Measurements from ENCODE around the gene PEAK1. TPM values are rescaled to one million over a fixed set of nuclear protein-coding genes. Genes with fewer than 3 reads are reported as not detected.

PEAK1 gene
- total and polyA plus RNA-seq, 10 of the 15 experiments (the other 5 are each of a cell fraction or from before 2014, with no cell fraction given) = 0.62 to 24.2 (median 11.2) TPM

DNA sequence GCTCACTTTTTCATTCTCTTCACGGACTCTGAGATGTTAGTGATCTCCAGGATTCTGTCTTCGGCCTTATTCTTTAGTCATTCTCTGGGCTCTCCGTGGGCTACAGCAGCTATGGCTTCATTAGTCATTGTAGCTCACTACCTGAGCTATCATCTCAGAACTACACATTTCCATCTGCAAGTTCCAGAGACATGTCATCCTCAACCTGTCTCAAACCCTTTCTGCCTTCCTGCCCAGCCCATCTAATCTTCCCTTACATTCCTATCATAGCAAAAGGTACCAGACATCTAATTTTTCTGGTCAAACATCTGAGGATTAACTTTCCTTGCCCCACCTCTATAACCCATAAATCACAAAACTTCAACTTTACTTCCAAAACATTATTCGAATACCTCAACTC is 362.2 kb downstream of the PEAK1 start:
- Histone ChIP-seq H3K4me2 (ENCODE audit: control insufficient read depth, insufficient read depth) (no peak overlapping the region), H3K9me3 (replicated peaks; ENCODE audit: control insufficient read depth, insufficient read depth, low read length) (no peaks in the 10 kb centered on the region), H3K4me1 (ENCODE audit: control insufficient read depth, insufficient read depth, low read length) (peaks cover 10% of the 10 kb centered on the region), H3K9ac (ENCODE audit: control insufficient read depth, insufficient read depth, low read length) (no peak overlapping the region), H2AFZ (ENCODE audit: control insufficient read depth, low read depth, low read length) (no peak overlapping the region), H3K79me2 (ENCODE audit: control insufficient read depth, insufficient read depth, low read length) (peaks cover 19% of the 10 kb centered on the region), H4K20me1 (ENCODE audit: control insufficient read depth, insufficient read depth) (no peaks in the 10 kb centered on the region), H3K4me3 (no peak overlapping the region), H3K36me3 (ENCODE audit: control insufficient read depth in 2 of 2, insufficient read depth in 2 of 2, low read length in 1 of 2) (no peaks in the 10 kb centered on the region), H3K27me3 (replicated peaks in 1 of 2; ENCODE audit: control insufficient read depth in 2 of 2, insufficient read depth in 2 of 2, low read length in 1 of 2) (no peaks in the 10 kb centered on the region), H3K27ac (ENCODE audit: control insufficient read depth, insufficient read depth) (no peak overlapping the region)
- ChIA-PET POLR2A (interaction anchor here (1.4 kb wide), 1 partner anchor 9 kb away, joined by 4 read pairs; no protein-coding TSS in a partner anchor), SMC1A (ENCODE audit: uncharacterized antibody, unreplicated experiment) (interaction anchor here (1.3 kb wide), 1 partner anchor 11 kb away, joined by 4 read pairs; no protein-coding TSS in a partner anchor), CTCF (interaction anchor here (1.0 to 1.3 kb wide), 2 partner anchors 33 to 50 kb away, joined by 3 to 4 read pairs; no protein-coding TSS in a partner anchor), RAD21 (ENCODE audit: unreplicated experiment) (interaction anchor here (0.6 kb wide), 2 partner anchors 44 to 547 kb away, joined by 3 to 4 read pairs; no protein-coding TSS in a partner anchor)
- TF ChIP-seq SIX5 (IDR thresholded peaks at IDR 0.05; ENCODE audit: low read depth, low read length, severe bottlenecking) = no peak
- no peak for TF ChIP-seq IRF4 (IDR thresholded peaks at IDR 0.05; ENCODE audit: low read depth, low read length)
- in situ Hi-C loops (cut with MboI) = no loop called here
- intact Hi-C loops (cut with micrococcal nuclease; ENCODE audit: unreplicated experiment) = no loop called here
- no peak for DNase-seq (ENCODE audit: low read depth, low spot score)
- no peak for ATAC-seq
- BruUV-seq (replicated peaks) = TSS peak; percentile 53
- no peak for FAIRE-seq
- 60% methylated on average over 4 of the region's 4 CpGs for WGBS (ENCODE audit: insufficient coverage, insufficient replicate concordance, low lambda C conversion rate, missing lambda C conversion rate)

- H3K27ac ChIP-seq (ENCODE audit: control insufficient read depth, insufficient read depth) = no peak overlapping the region
- ChIA-PET SMC1A (ENCODE audit: uncharacterized antibody, unreplicated experiment) (interaction anchor here (1.0 to 1.3 kb wide), 3 partner anchors 11 to 50 kb away, joined by 3 to 4 read pairs (median 3); no protein-coding TSS in a partner anchor), RAD21 (ENCODE audit: unreplicated experiment) (no interaction called here), CTCF (interaction anchor here (1.1 kb wide), 1 partner anchor 32 kb away, joined by 3 read pairs; no protein-coding TSS in a partner anchor), POLR2A (interaction anchor here (1.1 kb wide), 1 partner anchor 12 kb away, joined by 4 read pairs; no protein-coding TSS in a partner anchor)
- H3K9ac ChIP-seq (ENCODE audit: control insufficient read depth, insufficient read depth, low read length) = no peak overlapping the region
- H4K20me1 ChIP-seq (ENCODE audit: control insufficient read depth, insufficient read depth) = no peaks in the 10 kb centered on the region
- no peak for ATAC-seq
- in situ Hi-C loops (cut with MboI) (no loop called here), intact Hi-C loops (cut with micrococcal nuclease; ENCODE audit: unreplicated experiment) (no loop called here)
- no peaks in the 10 kb centered on the region for H3K9me3 ChIP-seq (replicated peaks; ENCODE audit: control insufficient read depth, insufficient read depth, low read length)
- H3K79me2 ChIP-seq (ENCODE audit: control insufficient read depth, insufficient read depth, low read length) = peaks cover 16% of the 10 kb centered on the region
- H2AFZ ChIP-seq (ENCODE audit: control insufficient read depth, low read depth, low read length) = no peak overlapping the region
- H3K4me2 ChIP-seq (ENCODE audit: control insufficient read depth, insufficient read depth) = no peak overlapping the region
- FAIRE-seq = no peak
- H3K4me1 ChIP-seq (ENCODE audit: control insufficient read depth, insufficient read depth, low read length) = peaks cover 10% of the 10 kb centered on the region
- WGBS (ENCODE audit: insufficient coverage, insufficient replicate concordance, low lambda C conversion rate, missing lambda C conversion rate) = 95% methylated on average over 1 of the region's 1 CpG
- TF ChIP-seq PKNOX1 (IDR thresholded peaks at IDR 0.05) = no peak
- peaks cover 0 to 3% of the 10 kb centered on the region in 2 experiments; a peak in 2 of 4 replicates for H3K36me3 ChIP-seq (ENCODE audit: control insufficient read depth in 2 of 2, insufficient read depth in 2 of 2, low read length in 1 of 2)
- H3K4me3 ChIP-seq = no peak overlapping the region
- H3K27me3 ChIP-seq (replicated peaks in 1 of 2; ENCODE audit: control insufficient read depth in 2 of 2, insufficient read depth in 2 of 2, low read length in 1 of 2) = no peaks in the 10 kb centered on the region
- DNase-seq (ENCODE audit: low read depth, low spot score) = no peak
- BruUV-seq (replicated peaks) = no TSS peak
Observed at GRCh38 chr15:77057072-77057471, 362.8 kb downstream of the PEAK1 start.

Data from GM12878 (cell line).